GM13977 (cell line): ENCODE results near the gene IRF6.

Experiments used
- DNase-seq: peaks from one replicate; pipeline ENCODE4 v3.0.0; 2012; ENCODE audit warnings: low spot score
- CTCF ChIP-seq: IDR thresholded peaks from 2 replicates; pipeline ENCODE4 v1.5.1; 2012; ENCODE audit warnings: mild to moderate bottlenecking, control low read depth; ENCODE audit not compliant: insufficient read depth; ENCODE audit errors: extremely low read depth, missing control alignments
- in situ Hi-C: fragments of 300-500 bp; cut with MboI; formaldehyde crosslinking; loops from one replicate; pipeline ENCODE4 v1.12.0; 2022; ENCODE audit warnings: low sequenced_read_pairs, low pct_unique_long_range_greater_than_20kb, mixed read lengths, inconsistent platforms; ENCODE audit not compliant: unreplicated experiment

The IRF6 gene

GRCh38 chr1:209835782-209836298 lies 29.9 kb upstream of the IRF6 start:
- no peak for DNase-seq
- no peak for TF ChIP-seq CTCF
- in situ Hi-C loops: no loop called here

- in situ Hi-C loops: no loop called here
- no peak for DNase-seq
- no peak for TF ChIP-seq CTCF
Observed at GRCh38 chr1:209831615-209832014, 25.7 kb upstream of the IRF6 start.

- TF ChIP-seq CTCF: no peak
Observed at GRCh38 chr1:209830722-209831121, 24.8 kb upstream of the IRF6 start.

GRCh38 chr1:209829716-209830115 lies 23.8 kb upstream of the IRF6 start:
- in situ Hi-C loops: no loop called here
- no peak for DNase-seq

More at GRCh38 chr1:209830722-209831121, 24.8 kb upstream of the IRF6 start:
- DNase-seq: no peak
- in situ Hi-C loops: no loop called here

GRCh38 chr1:209827384-209828262 lies 21.7 kb upstream of the IRF6 start, which contains the start of gene UTP25:
Gene UTP25, plus strand, starts transcription at chr1:209827972. Its CDS starts 92 bp downstream, at chr1:209828064.
- in situ Hi-C loops: no loop called here
- peak; percentile 80 for DNase-seq
- peak; percentile 64 for TF ChIP-seq CTCF

More at GRCh38 chr1:209829716-209830115, 23.8 kb upstream of the IRF6 start:
- no peak for TF ChIP-seq CTCF

- in situ Hi-C loops: no loop called here
- no peak for DNase-seq
- no peak for TF ChIP-seq CTCF
Observed at GRCh38 chr1:209825591-209826434, 19.9 kb upstream of the IRF6 start.
